LNCaP clone FGC (cell line): Measurements from ENCODE around the gene ZFAND5.

Experiments used
- DNase-seq: peaks from one replicate; pipeline ENCODE4 v3.0.0-alpha.2; 2011; ENCODE audit warnings: low read depth
- H3K4me3 ChIP-seq: 2 replicates; pipeline ENCODE4 v1.5.1; 2011; ENCODE audit warnings: mild to moderate bottlenecking, low read depth, low read length, control low read depth
- TF ChIP-seq, protein P1 (sequence below): IDR thresholded peaks from 2 replicates; pipeline ENCODE4 v1.5.1; 2012; ENCODE audit warnings: mild to moderate bottlenecking; ENCODE audit not compliant: control insufficient read depth, insufficient read depth; ENCODE audit errors: extremely low read depth

ZFAND5 gene

DNA sequence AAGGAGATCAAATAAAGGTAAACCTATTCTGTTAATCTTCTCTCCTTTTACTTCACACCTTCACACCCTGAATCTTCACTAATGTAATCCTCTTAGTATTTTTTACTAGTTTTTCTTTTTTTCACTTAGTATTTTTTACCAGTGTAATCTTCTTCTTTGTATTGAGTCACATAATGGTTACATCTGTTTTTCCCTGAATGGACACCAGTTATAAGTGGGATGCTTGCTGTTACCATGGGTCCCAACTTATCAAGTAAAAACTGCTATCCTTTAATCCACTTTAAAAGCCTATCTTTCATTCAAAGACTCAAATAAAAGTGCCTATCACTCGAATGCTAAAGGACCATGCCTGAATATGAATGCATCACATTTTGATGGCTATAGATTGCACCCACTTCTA, 15.1 kb downstream of the ZFAND5 start:
- no peak overlapping the region for H3K4me3 ChIP-seq
- no peak for DNase-seq
- TF ChIP-seq, protein P1, sequence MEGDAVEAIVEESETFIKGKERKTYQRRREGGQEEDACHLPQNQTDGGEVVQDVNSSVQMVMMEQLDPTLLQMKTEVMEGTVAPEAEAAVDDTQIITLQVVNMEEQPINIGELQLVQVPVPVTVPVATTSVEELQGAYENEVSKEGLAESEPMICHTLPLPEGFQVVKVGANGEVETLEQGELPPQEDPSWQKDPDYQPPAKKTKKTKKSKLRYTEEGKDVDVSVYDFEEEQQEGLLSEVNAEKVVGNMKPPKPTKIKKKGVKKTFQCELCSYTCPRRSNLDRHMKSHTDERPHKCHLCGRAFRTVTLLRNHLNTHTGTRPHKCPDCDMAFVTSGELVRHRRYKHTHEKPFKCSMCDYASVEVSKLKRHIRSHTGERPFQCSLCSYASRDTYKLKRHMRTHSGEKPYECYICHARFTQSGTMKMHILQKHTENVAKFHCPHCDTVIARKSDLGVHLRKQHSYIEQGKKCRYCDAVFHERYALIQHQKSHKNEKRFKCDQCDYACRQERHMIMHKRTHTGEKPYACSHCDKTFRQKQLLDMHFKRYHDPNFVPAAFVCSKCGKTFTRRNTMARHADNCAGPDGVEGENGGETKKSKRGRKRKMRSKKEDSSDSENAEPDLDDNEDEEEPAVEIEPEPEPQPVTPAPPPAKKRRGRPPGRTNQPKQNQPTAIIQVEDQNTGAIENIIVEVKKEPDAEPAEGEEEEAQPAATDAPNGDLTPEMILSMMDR = no peak

DNA sequence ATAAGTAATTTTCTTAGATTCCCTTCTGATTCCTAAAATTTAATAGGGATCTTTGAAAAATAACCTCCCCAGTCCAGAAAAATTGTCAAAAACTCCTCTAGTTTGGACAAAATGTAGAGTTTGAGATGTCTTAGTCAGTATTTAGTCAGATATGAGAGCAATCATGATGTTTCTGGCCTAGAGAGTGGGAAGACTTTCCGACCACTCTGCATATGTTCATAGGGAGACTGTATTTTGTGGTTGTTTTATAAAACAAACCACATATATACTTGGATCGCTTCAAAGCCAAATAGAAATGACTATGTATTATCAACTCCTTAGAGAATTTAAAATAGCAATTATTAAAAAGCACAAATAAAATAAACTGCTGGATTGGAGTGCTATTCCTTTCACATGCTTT, 15.8 kb downstream of the ZFAND5 start:
- DNase-seq = no peak
- TF ChIP-seq, protein P1 = no peak
- no peak overlapping the region for H3K4me3 ChIP-seq

DNA sequence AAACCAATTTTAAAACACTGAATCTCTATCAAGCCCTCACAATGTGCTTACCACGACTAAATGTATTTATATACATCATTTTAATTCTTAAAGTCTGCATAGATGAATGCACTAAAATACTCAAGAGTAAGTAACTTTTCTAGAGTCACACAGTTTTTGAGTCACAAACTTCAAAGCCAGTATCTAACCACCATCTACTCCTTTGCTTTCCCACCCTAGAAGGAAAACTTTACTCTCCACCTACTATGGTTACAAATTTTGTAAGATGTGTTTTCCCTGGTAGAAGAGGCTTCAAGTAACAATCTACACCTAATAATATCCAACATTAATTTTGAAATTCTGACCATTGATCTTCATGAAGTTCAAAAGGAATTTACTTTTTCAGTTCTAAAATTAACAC, 18.7 kb downstream of the ZFAND5 start:
- TF ChIP-seq, protein P1 = no peak
- no peak for DNase-seq
- H3K4me3 ChIP-seq = no peak overlapping the region

- DNase-seq = no peak
- H3K4me3 ChIP-seq = no peak overlapping the region
- TF ChIP-seq, protein P1 = no peak
These were observed 26.4 kb downstream of the ZFAND5 start for GRCh38 chr9:72338631-72339030.

DNA sequence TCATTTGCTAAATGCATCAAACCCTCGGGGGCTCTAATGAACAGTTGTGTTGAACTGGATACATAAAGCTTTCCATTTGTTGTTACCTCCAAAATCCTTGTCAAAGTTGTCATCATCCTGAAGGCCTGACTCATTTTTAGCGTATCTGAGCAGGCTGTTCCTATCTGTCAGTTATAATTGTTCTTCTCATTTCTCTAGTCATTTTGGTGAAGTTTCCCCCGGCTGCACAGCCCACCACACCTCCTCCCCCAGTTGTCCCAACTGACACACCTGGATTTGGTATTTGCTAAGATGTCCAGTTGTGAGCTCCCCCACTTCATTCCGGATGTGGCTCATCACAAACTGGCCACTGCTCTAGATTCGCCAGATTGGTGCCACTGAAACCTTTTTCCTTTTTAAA, 27.7 kb downstream of the ZFAND5 start:
- H3K4me3 ChIP-seq = no peak overlapping the region
- TF ChIP-seq, protein P1 = no peak
- DNase-seq = no peak

DNA sequence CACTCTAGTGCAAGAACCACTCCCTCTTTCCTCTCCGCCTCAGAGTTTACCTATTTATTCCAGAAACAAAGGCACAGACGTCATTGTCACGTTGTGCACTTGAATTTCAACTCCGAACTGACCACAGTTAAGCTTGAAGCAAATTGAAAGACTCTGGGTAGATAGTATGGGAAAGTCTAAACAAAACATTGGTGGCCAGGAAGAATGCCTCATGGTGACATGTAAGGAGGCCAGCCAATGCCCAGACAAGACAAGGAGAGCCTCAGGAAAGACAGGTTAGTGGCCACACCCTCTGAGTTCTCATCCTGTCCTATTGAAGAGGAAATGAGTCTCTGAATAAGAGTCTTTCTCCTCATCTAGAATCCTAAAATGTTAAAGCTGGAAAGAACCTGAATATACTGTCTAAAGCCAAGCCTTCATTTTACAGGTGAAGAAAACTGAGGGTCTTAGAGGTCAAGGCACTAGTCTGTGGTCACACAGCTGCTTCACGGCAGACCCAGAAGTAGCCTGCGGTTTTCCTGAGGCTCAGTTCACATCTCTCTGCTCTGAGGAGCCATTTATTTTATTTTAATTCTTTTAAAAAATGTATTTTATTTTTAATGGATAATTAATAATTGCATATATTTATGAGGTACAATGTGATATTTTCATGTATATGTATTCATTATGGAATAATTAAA, 30.2 kb downstream of the ZFAND5 start:
- no peak overlapping the region for H3K4me3 ChIP-seq
- TF ChIP-seq, protein P1 = no peak
- DNase-seq = no peak

DNA sequence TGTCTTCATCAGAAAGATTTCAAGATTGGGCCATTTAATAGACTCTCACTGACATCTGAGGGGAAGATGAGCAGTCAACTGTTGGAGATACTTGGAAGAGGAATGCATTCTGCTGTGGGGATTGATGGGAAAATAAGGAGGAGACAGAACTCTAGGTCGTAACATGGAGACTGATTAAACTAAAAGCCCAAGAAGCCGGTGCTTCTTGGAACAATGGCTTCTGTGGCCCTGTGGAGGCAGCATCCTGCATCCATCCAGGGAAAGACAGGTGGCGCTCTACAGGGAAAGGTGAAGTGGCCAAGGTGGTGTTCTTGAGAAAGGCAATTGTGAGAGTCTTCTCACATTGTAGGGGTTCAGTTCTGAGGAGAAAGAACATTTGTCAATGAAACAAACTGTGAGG, 31.3 kb downstream of the ZFAND5 start:
- DNase-seq = no peak
- H3K4me3 ChIP-seq = no peak overlapping the region
- TF ChIP-seq, protein P1 = no peak
